Measurements from ENCODE around the gene HNF4A. TPM values are rescaled to one million over a fixed set of nuclear protein-coding genes. Genes with fewer than 3 reads are reported as not detected.

HNF4A gene
- total and polyA plus RNA-seq, 2 of the 13 experiments (the other 11 are each of a cell fraction or from before 2014, with no cell fraction given): 80.9 to 169 TPM

DNA sequence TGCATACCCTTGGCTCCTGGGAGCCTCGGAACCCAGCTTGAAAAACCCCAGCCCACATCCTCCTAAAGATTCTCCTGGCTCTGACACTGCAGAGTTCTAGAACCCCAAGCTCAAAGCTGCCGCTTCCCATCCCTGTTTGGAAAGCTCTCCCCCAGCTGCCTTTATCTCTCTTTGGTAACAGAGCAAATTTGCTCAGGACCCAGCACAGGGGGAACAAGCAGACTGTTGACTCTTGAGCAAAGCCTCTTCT, 38.9 kb downstream of the HNF4A start (continued):
- TF ChIP-seq ELF3 (CRISPR knock-in tag; IDR thresholded peaks at IDR 0.05) (no peak; the same call in 1 of the 2 replicates), PCBP1 (IDR thresholded peaks at IDR 0.05; ENCODE audit: borderline replicate concordance, low read depth, low read length) (no peak), NFATC3 (CRISPR knock-in tag; IDR thresholded peaks at IDR 0.05) (no peak), ZNF296 (CRISPR knock-in tag; conservative IDR thresholded peaks at IDR 0.05) (peak; percentile 96; the same call in 1 of the 2 replicates), NFIB (CRISPR knock-in tag; IDR thresholded peaks at IDR 0.05; ENCODE audit: borderline replicate concordance) (no peak), ZNF337 (CRISPR knock-in tag; IDR thresholded peaks at IDR 0.05; ENCODE audit: borderline replicate concordance, low read depth) (no peak), STAT5B (CRISPR knock-in tag; IDR thresholded peaks at IDR 0.05) (peak; percentile 94), TRIM22 (IDR thresholded peaks at IDR 0.05) (no peak), FOXM1 (CRISPR knock-in tag; IDR thresholded peaks at IDR 0.05) (no peak)
- TF ChIP-seq, protein P1, sequence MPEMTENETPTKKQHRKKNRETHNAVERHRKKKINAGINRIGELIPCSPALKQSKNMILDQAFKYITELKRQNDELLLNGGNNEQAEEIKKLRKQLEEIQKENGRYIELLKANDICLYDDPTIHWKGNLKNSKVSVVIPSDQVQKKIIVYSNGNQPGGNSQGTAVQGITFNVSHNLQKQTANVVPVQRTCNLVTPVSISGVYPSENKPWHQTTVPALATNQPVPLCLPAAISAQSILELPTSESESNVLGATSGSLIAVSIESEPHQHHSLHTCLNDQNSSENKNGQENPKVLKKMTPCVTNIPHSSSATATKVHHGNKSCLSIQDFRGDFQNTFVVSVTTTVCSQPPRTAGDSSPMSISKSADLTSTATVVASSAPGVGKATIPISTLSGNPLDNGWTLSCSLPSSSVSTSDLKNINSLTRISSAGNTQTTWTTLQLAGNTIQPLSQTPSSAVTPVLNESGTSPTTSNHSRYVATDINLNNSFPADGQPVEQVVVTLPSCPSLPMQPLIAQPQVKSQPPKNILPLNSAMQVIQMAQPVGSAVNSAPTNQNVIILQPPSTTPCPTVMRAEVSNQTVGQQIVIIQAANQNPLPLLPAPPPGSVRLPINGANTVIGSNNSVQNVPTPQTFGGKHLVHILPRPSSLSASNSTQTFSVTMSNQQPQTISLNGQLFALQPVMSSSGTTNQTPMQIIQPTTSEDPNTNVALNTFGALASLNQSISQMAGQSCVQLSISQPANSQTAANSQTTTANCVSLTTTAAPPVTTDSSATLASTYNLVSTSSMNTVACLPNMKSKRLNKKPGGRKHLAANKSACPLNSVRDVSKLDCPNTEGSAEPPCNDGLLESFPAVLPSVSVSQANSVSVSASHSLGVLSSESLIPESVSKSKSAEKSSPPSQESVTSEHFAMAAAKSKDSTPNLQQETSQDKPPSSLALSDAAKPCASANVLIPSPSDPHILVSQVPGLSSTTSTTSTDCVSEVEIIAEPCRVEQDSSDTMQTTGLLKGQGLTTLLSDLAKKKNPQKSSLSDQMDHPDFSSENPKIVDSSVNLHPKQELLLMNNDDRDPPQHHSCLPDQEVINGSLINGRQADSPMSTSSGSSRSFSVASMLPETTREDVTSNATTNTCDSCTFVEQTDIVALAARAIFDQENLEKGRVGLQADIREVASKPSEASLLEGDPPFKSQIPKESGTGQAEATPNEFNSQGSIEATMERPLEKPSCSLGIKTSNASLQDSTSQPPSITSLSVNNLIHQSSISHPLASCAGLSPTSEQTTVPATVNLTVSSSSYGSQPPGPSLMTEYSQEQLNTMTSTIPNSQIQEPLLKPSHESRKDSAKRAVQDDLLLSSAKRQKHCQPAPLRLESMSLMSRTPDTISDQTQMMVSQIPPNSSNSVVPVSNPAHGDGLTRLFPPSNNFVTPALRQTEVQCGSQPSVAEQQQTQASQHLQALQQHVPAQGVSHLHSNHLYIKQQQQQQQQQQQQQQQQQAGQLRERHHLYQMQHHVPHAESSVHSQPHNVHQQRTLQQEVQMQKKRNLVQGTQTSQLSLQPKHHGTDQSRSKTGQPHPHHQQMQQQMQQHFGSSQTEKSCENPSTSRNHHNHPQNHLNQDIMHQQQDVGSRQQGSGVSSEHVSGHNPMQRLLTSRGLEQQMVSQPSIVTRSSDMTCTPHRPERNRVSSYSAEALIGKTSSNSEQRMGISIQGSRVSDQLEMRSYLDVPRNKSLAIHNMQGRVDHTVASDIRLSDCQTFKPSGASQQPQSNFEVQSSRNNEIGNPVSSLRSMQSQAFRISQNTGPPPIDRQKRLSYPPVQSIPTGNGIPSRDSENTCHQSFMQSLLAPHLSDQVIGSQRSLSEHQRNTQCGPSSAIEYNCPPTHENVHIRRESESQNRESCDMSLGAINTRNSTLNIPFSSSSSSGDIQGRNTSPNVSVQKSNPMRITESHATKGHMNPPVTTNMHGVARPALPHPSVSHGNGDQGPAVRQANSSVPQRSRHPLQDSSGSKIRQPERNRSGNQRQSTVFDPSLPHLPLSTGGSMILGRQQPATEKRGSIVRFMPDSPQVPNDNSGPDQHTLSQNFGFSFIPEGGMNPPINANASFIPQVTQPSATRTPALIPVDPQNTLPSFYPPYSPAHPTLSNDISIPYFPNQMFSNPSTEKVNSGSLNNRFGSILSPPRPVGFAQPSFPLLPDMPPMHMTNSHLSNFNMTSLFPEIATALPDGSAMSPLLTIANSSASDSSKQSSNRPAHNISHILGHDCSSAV (CRISPR knock-in tag; IDR thresholded peaks at IDR 0.05; ENCODE audit: borderline replicate concordance): no peak; the same call in 1 of the 2 replicates
- TF ChIP-seq, protein P2, sequence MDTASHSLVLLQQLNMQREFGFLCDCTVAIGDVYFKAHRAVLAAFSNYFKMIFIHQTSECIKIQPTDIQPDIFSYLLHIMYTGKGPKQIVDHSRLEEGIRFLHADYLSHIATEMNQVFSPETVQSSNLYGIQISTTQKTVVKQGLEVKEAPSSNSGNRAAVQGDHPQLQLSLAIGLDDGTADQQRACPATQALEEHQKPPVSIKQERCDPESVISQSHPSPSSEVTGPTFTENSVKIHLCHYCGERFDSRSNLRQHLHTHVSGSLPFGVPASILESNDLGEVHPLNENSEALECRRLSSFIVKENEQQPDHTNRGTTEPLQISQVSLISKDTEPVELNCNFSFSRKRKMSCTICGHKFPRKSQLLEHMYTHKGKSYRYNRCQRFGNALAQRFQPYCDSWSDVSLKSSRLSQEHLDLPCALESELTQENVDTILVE (CRISPR knock-in tag; IDR thresholded peaks at IDR 0.05): peak; percentile 93; the same call in 1 of the 2 replicates
- TF ChIP-seq, protein P3, sequence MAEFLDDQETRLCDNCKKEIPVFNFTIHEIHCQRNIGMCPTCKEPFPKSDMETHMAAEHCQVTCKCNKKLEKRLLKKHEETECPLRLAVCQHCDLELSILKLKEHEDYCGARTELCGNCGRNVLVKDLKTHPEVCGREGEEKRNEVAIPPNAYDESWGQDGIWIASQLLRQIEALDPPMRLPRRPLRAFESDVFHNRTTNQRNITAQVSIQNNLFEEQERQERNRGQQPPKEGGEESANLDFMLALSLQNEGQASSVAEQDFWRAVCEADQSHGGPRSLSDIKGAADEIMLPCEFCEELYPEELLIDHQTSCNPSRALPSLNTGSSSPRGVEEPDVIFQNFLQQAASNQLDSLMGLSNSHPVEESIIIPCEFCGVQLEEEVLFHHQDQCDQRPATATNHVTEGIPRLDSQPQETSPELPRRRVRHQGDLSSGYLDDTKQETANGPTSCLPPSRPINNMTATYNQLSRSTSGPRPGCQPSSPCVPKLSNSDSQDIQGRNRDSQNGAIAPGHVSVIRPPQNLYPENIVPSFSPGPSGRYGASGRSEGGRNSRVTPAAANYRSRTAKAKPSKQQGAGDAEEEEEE (CRISPR knock-in tag; IDR thresholded peaks at IDR 0.05; ENCODE audit: borderline replicate concordance): no peak
- TF ChIP-seq, protein P4, sequence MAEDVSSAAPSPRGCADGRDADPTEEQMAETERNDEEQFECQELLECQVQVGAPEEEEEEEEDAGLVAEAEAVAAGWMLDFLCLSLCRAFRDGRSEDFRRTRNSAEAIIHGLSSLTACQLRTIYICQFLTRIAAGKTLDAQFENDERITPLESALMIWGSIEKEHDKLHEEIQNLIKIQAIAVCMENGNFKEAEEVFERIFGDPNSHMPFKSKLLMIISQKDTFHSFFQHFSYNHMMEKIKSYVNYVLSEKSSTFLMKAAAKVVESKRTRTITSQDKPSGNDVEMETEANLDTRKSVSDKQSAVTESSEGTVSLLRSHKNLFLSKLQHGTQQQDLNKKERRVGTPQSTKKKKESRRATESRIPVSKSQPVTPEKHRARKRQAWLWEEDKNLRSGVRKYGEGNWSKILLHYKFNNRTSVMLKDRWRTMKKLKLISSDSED (CRISPR knock-in tag; IDR thresholded peaks at IDR 0.05): no peak
- TF ChIP-seq, protein P5, sequence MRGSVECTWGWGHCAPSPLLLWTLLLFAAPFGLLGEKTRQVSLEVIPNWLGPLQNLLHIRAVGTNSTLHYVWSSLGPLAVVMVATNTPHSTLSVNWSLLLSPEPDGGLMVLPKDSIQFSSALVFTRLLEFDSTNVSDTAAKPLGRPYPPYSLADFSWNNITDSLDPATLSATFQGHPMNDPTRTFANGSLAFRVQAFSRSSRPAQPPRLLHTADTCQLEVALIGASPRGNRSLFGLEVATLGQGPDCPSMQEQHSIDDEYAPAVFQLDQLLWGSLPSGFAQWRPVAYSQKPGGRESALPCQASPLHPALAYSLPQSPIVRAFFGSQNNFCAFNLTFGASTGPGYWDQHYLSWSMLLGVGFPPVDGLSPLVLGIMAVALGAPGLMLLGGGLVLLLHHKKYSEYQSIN (CRISPR knock-in tag; IDR thresholded peaks at IDR 0.05; ENCODE audit: borderline replicate concordance): no peak
- TF ChIP-seq, protein P6, sequence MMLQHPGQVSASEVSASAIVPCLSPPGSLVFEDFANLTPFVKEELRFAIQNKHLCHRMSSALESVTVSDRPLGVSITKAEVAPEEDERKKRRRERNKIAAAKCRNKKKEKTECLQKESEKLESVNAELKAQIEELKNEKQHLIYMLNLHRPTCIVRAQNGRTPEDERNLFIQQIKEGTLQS (CRISPR knock-in tag; IDR thresholded peaks at IDR 0.05): no peak; the same call in 1 of the 2 replicates
